Measurements from ENCODE around the gene PHACTR4.

GRCh38 chr1:28503117-28503516 is 133.6 kb downstream of the PHACTR4 start:
- TF ChIP-seq POLR2A (IDR thresholded peaks at IDR 0.05; ENCODE audit: control extremely low read depth in 1 of 2, low read depth in 2 of 2, low read length in 2 of 2), result no peak
- TF ChIP-seq, protein P1, sequence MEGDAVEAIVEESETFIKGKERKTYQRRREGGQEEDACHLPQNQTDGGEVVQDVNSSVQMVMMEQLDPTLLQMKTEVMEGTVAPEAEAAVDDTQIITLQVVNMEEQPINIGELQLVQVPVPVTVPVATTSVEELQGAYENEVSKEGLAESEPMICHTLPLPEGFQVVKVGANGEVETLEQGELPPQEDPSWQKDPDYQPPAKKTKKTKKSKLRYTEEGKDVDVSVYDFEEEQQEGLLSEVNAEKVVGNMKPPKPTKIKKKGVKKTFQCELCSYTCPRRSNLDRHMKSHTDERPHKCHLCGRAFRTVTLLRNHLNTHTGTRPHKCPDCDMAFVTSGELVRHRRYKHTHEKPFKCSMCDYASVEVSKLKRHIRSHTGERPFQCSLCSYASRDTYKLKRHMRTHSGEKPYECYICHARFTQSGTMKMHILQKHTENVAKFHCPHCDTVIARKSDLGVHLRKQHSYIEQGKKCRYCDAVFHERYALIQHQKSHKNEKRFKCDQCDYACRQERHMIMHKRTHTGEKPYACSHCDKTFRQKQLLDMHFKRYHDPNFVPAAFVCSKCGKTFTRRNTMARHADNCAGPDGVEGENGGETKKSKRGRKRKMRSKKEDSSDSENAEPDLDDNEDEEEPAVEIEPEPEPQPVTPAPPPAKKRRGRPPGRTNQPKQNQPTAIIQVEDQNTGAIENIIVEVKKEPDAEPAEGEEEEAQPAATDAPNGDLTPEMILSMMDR (IDR thresholded peaks at IDR 0.05; ENCODE audit: control extremely low read depth in 1 of 3, insufficient read depth in 1 of 3, low read depth in 1 of 3, low read length in 3 of 3), result no peak
- TF ChIP-seq EGR1 (IDR thresholded peaks at IDR 0.05; ENCODE audit: borderline replicate concordance, low read depth, low read length), result no peak
- TF ChIP-seq ZNF274 (IDR thresholded peaks at IDR 0.05; ENCODE audit: borderline replicate concordance, extremely low read depth, low read length), result no peak

All from H1 (cell line).